ENCODE measurements around the gene CFAP91. TPM values are rescaled to one million over a fixed set of nuclear protein-coding genes. Genes with fewer than 3 reads are reported as not detected.

Gene CFAP91
- total and polyA plus RNA-seq, 2 experiments from 2014 or later = 2.4 to 3.7 TPM

DNA sequence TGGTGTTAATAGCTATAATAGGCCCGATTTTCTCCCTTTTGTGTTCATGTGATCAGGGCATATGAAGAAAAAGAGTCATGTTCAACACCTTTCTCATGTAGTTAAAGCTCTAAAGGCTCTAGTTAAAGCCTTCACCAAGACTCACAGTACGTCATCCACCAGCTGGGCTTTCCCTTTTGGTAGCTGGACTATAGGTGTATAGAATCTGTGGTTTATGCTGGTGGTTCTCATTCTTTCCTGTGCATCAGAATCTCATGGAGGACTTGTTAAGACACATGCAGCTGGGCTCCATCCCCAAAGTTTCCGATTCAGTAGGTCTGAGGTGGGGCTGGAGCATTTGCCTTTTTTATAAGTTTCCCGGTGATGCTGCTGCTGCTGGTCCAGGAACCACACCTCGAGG, 31.0 kb downstream of the CFAP91 start:
- ATAC-seq = no peak
- no peaks in the 10 kb centered on the region for H3K4me1 ChIP-seq (ENCODE audit: insufficient read depth)

DNA sequence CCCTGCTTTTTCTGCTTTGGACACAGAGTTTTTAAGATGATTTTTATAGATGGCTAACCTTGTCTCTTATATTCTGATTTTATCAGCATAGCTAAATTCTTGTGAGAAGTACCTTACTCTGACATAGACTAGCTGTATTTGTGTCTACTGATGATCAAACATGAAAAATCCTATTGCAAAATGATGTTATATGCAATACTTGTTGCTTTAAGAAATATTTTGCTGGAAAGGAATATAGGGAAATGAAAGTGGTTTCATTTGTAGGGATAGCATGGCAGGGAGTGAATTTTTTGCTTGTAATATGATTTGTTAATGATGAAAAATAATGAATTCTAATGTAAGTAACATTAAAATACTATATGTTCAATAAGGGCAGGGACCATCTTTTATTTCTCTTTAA, 35.9 kb downstream of the CFAP91 start:
- no peak overlapping the region for H3K4me2 ChIP-seq
- H4K20me1 ChIP-seq (replicated peaks; ENCODE audit: insufficient read depth) = no peaks in the 10 kb centered on the region
- no peaks in the 10 kb centered on the region for H3K27me3 ChIP-seq (ENCODE audit: insufficient read depth)
- H3K79me2 ChIP-seq (replicated peaks; ENCODE audit: insufficient read depth) = no peaks in the 10 kb centered on the region
- no peaks in the 10 kb centered on the region for H3K36me3 Mint-ChIP-seq (ENCODE audit: low read depth)
- no peaks in the 10 kb centered on the region for H3K9me2 ChIP-seq (ENCODE audit: insufficient read depth)
- no peak for TF ChIP-seq ZNF114 (CRISPR knock-in tag; IDR thresholded peaks at IDR 0.05)
- TF ChIP-seq, protein P1, sequence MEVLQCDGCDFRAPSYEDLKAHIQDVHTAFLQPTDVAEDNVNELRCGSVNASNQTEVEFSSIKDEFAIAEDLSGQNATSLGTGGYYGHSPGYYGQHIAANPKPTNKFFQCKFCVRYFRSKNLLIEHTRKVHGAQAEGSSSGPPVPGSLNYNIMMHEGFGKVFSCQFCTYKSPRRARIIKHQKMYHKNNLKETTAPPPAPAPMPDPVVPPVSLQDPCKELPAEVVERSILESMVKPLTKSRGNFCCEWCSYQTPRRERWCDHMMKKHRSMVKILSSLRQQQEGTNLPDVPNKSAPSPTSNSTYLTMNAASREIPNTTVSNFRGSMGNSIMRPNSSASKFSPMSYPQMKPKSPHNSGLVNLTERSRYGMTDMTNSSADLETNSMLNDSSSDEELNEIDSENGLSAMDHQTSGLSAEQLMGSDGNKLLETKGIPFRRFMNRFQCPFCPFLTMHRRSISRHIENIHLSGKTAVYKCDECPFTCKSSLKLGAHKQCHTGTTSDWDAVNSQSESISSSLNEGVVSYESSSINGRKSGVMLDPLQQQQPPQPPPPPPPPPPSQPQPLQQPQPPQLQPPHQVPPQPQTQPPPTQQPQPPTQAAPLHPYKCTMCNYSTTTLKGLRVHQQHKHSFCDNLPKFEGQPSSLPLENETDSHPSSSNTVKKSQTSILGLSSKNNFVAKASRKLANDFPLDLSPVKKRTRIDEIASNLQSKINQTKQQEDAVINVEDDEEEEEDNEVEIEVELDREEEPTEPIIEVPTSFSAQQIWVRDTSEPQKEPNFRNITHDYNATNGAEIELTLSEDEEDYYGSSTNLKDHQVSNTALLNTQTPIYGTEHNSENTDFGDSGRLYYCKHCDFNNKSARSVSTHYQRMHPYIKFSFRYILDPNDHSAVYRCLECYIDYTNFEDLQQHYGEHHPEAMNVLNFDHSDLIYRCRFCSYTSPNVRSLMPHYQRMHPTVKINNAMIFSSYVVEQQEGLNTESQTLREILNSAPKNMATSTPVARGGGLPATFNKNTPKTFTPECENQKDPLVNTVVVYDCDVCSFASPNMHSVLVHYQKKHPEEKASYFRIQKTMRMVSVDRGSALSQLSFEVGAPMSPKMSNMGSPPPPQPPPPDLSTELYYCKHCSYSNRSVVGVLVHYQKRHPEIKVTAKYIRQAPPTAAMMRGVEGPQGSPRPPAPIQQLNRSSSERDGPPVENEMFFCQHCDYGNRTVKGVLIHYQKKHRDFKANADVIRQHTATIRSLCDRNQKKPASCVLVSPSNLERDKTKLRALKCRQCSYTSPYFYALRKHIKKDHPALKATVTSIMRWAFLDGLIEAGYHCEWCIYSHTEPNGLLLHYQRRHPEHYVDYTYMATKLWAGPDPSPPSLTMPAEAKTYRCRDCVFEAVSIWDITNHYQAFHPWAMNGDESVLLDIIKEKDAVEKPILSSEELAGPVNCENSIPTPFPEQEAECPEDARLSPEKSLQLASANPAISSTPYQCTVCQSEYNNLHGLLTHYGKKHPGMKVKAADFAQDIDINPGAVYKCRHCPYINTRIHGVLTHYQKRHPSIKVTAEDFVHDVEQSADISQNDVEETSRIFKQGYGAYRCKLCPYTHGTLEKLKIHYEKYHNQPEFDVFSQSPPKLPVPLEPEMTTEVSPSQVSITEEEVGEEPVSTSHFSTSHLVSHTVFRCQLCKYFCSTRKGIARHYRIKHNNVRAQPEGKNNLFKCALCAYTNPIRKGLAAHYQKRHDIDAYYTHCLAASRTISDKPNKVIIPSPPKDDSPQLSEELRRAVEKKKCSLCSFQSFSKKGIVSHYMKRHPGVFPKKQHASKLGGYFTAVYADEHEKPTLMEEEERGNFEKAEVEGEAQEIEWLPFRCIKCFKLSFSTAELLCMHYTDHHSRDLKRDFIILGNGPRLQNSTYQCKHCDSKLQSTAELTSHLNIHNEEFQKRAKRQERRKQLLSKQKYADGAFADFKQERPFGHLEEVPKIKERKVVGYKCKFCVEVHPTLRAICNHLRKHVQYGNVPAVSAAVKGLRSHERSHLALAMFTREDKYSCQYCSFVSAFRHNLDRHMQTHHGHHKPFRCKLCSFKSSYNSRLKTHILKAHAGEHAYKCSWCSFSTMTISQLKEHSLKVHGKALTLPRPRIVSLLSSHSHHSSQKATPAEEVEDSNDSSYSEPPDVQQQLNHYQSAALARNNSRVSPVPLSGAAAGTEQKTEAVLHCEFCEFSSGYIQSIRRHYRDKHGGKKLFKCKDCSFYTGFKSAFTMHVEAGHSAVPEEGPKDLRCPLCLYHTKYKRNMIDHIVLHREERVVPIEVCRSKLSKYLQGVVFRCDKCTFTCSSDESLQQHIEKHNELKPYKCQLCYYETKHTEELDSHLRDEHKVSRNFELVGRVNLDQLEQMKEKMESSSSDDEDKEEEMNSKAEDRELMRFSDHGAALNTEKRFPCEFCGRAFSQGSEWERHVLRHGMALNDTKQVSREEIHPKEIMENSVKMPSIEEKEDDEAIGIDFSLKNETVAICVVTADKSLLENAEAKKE (CRISPR knock-in tag; IDR thresholded peaks at IDR 0.05) = no peak
- no peak for TF ChIP-seq EZH2 (IDR thresholded peaks at IDR 0.05; ENCODE audit: low read depth, unreplicated experiment)
- H3K27ac Mint-ChIP-seq = no peak overlapping the region
- H3K27me3 Mint-ChIP-seq (ENCODE audit: insufficient read depth, low read depth, poor library complexity) = peaks cover under 1% of the 10 kb centered on the region
- H3K9me3 Mint-ChIP-seq = no peaks in the 10 kb centered on the region
- ATAC-seq (no peak), DNase-seq (ENCODE audit: low spot score) (no peak)
- no peaks in the 10 kb centered on the region for H3K4me1 Mint-ChIP-seq
- peaks cover 4% of the 10 kb centered on the region; the same call in 1 of the 2 replicates for H3K4me1 ChIP-seq (ENCODE audit: insufficient read depth)
- H3K27ac ChIP-seq (ENCODE audit: low read depth) = no peak overlapping the region
- H2AFZ ChIP-seq = no peak overlapping the region
- H3F3A ChIP-seq (replicated peaks; ENCODE audit: low read depth) = no peaks in the 10 kb centered on the region
- H3K4me3 ChIP-seq = no peak overlapping the region
- H3K36me3 ChIP-seq (ENCODE audit: insufficient read depth) = no peaks in the 10 kb centered on the region
- H3K4me3 Mint-ChIP-seq = no peak overlapping the region

More for the DNA sequence above, 31.0 kb downstream of the CFAP91 start:
- H3K27ac Mint-ChIP-seq = no peak overlapping the region
- Histone ChIP-seq H3K4me3 (no peak overlapping the region), H3K36me3 (ENCODE audit: insufficient read depth) (no peaks in the 10 kb centered on the region), H3K79me2 (replicated peaks; ENCODE audit: insufficient read depth) (no peaks in the 10 kb centered on the region), H2AFZ (no peak overlapping the region), H3K4me2 (no peak overlapping the region), H3F3A (replicated peaks; ENCODE audit: low read depth) (no peaks in the 10 kb centered on the region), H4K20me1 (replicated peaks; ENCODE audit: insufficient read depth) (no peaks in the 10 kb centered on the region), H3K27ac (ENCODE audit: low read depth) (no peak overlapping the region), H3K27me3 (ENCODE audit: insufficient read depth) (no peaks in the 10 kb centered on the region), H3K9me2 (ENCODE audit: insufficient read depth) (no peaks in the 10 kb centered on the region)
- no peak overlapping the region for H3K4me3 Mint-ChIP-seq
- H3K9me3 Mint-ChIP-seq = no peaks in the 10 kb centered on the region
- no peak for DNase-seq (ENCODE audit: low spot score)
- no peaks in the 10 kb centered on the region for H3K36me3 Mint-ChIP-seq (ENCODE audit: low read depth)
- H3K27me3 Mint-ChIP-seq (ENCODE audit: insufficient read depth, low read depth, poor library complexity) = no peaks in the 10 kb centered on the region
- no peaks in the 10 kb centered on the region for H3K4me1 Mint-ChIP-seq
- no peak for TF ChIP-seq NANOG (IDR thresholded peaks at IDR 0.05; ENCODE audit: borderline replicate concordance)
- no peak for TF ChIP-seq POLR2AphosphoS5 (IDR thresholded peaks at IDR 0.05; ENCODE audit: low read depth)
- TF ChIP-seq EZH2 (IDR thresholded peaks at IDR 0.05; ENCODE audit: low read depth, unreplicated experiment) = no peak
- no peak for TF ChIP-seq CREB1 (CRISPR knock-in tag; IDR thresholded peaks at IDR 0.05; ENCODE audit: low read depth)

All from GM23338 (cell line).